Measurements from ENCODE around the gene TRIM2. TPM values are rescaled to one million over a fixed set of nuclear protein-coding genes. Genes with fewer than 3 reads are reported as not detected.

Gene TRIM2
- total RNA-seq, 2 experiments from 2014 or later = 0.20 to 0.44 TPM

GRCh38 chr4:153232768-153233167, 28.5 kb downstream of the TRIM2 start:
- ChIA-PET POLR2A (no interaction called here), CTCF (interaction anchor here (0.9 kb wide), 1 partner anchor 10 kb away, joined by 4 read pairs; no protein-coding TSS in a partner anchor)
- Mint-ChIP-seq H3K27me3 (peaks cover 16% of the 10 kb centered on the region), H3K36me3 (ENCODE audit: low read depth) (no peaks in the 10 kb centered on the region), H3K9me3 (no peaks in the 10 kb centered on the region), H3K4me3 (no peak overlapping the region), H3K4me1 (peaks cover 14% of the 10 kb centered on the region), H3K27ac (no peak overlapping the region)
- no peak for DNase-seq

- no peaks in the 10 kb centered on the region for H3K36me3 Mint-ChIP-seq (ENCODE audit: low read depth)
- no peak for DNase-seq
- H3K4me3 Mint-ChIP-seq = no peak overlapping the region
- H3K4me1 Mint-ChIP-seq = peaks cover 14% of the 10 kb centered on the region
- no peak overlapping the region for H3K27ac Mint-ChIP-seq
- ChIA-PET POLR2A (no interaction called here), CTCF (no interaction called here)
- peaks cover 16% of the 10 kb centered on the region for H3K27me3 Mint-ChIP-seq
- no peaks in the 10 kb centered on the region for H3K9me3 Mint-ChIP-seq
Observed at GRCh38 chr4:153233761-153234371, 29.6 kb downstream of the TRIM2 start.

GRCh38 chr4:153234885-153235284, 30.6 kb downstream of the TRIM2 start:
- no peak for DNase-seq
- CTCF ChIA-PET = no interaction called here
- peaks cover 16% of the 10 kb centered on the region for H3K27me3 Mint-ChIP-seq
- H3K4me1 Mint-ChIP-seq = peaks cover 14% of the 10 kb centered on the region
- H3K27ac Mint-ChIP-seq = no peak overlapping the region
- H3K9me3 Mint-ChIP-seq = no peaks in the 10 kb centered on the region
- H3K36me3 Mint-ChIP-seq (ENCODE audit: low read depth) = no peaks in the 10 kb centered on the region
- POLR2A ChIA-PET = no interaction called here
- no peak overlapping the region for H3K4me3 Mint-ChIP-seq

GRCh38 chr4:153238135-153238919, 34.1 kb downstream of the TRIM2 start:
- H3K36me3 Mint-ChIP-seq (ENCODE audit: low read depth) = no peaks in the 10 kb centered on the region
- POLR2A ChIA-PET = no interaction called here
- H3K4me1 Mint-ChIP-seq = peaks cover 6% of the 10 kb centered on the region
- H3K27me3 Mint-ChIP-seq = peaks cover 6% of the 10 kb centered on the region
- no peak overlapping the region for H3K4me3 Mint-ChIP-seq
- H3K9me3 Mint-ChIP-seq = no peaks in the 10 kb centered on the region
- CTCF ChIA-PET = no interaction called here
- no peak overlapping the region for H3K27ac Mint-ChIP-seq
- no peak for DNase-seq

- ChIA-PET POLR2A (no interaction called here), CTCF (no interaction called here)
- Mint-ChIP-seq H3K27me3 (peaks cover 5% of the 10 kb centered on the region), H3K4me1 (peaks cover under 1% of the 10 kb centered on the region), H3K4me3 (no peak overlapping the region), H3K27ac (no peak overlapping the region), H3K9me3 (no peaks in the 10 kb centered on the region), H3K36me3 (ENCODE audit: low read depth) (no peaks in the 10 kb centered on the region)
- no peak for DNase-seq
Observed at GRCh38 chr4:153239409-153239808, 35.2 kb downstream of the TRIM2 start.

GRCh38 chr4:153241295-153241694, 37.1 kb downstream of the TRIM2 start:
- Mint-ChIP-seq H3K4me1 (no peaks in the 10 kb centered on the region), H3K36me3 (ENCODE audit: low read depth) (no peaks in the 10 kb centered on the region), H3K9me3 (no peaks in the 10 kb centered on the region), H3K27ac (no peak overlapping the region), H3K4me3 (no peak overlapping the region), H3K27me3 (peaks cover 2% of the 10 kb centered on the region)
- POLR2A ChIA-PET = no interaction called here
- CTCF ChIA-PET = no interaction called here
- no peak for DNase-seq

- H3K27ac Mint-ChIP-seq = no peak overlapping the region
- no peak overlapping the region for H3K4me3 Mint-ChIP-seq
- POLR2A ChIA-PET = no interaction called here
- no peak for DNase-seq
- H3K4me1 Mint-ChIP-seq = no peaks in the 10 kb centered on the region
- peaks cover 4% of the 10 kb centered on the region for H3K27me3 Mint-ChIP-seq
- no peaks in the 10 kb centered on the region for H3K9me3 Mint-ChIP-seq
- CTCF ChIA-PET = no interaction called here
- no peaks in the 10 kb centered on the region for H3K36me3 Mint-ChIP-seq (ENCODE audit: low read depth)
Observed at GRCh38 chr4:153241970-153242838, 38.0 kb downstream of the TRIM2 start.

- CTCF ChIA-PET = no interaction called here
- Mint-ChIP-seq H3K27me3 (peaks cover 4% of the 10 kb centered on the region), H3K27ac (no peak overlapping the region), H3K4me3 (no peak overlapping the region), H3K36me3 (ENCODE audit: low read depth) (no peaks in the 10 kb centered on the region), H3K9me3 (no peaks in the 10 kb centered on the region), H3K4me1 (no peaks in the 10 kb centered on the region)
- POLR2A ChIA-PET = no interaction called here
- no peak for DNase-seq
Observed at GRCh38 chr4:153242839-153243324, 38.6 kb downstream of the TRIM2 start.

- Mint-ChIP-seq H3K27me3 (peaks cover 4% of the 10 kb centered on the region), H3K9me3 (no peaks in the 10 kb centered on the region), H3K4me1 (peaks cover 5% of the 10 kb centered on the region), H3K4me3 (no peak overlapping the region), H3K36me3 (ENCODE audit: low read depth) (no peaks in the 10 kb centered on the region), H3K27ac (no peak overlapping the region)
- CTCF ChIA-PET = no interaction called here
- POLR2A ChIA-PET = no interaction called here
- DNase-seq = no peak
Observed at GRCh38 chr4:153243468-153243867, 39.2 kb downstream of the TRIM2 start.

GRCh38 chr4:153244969-153245368, 40.7 kb downstream of the TRIM2 start:
- no peak overlapping the region for H3K27ac Mint-ChIP-seq
- H3K4me1 Mint-ChIP-seq = peaks cover 20% of the 10 kb centered on the region
- CTCF ChIA-PET = no interaction called here
- H3K9me3 Mint-ChIP-seq = no peaks in the 10 kb centered on the region
- POLR2A ChIA-PET = no interaction called here
- DNase-seq = no peak
- no peaks in the 10 kb centered on the region for H3K36me3 Mint-ChIP-seq (ENCODE audit: low read depth)
- no peak overlapping the region for H3K4me3 Mint-ChIP-seq
- H3K27me3 Mint-ChIP-seq = peaks cover 4% of the 10 kb centered on the region

GRCh38 chr4:153245775-153246174, 41.5 kb downstream of the TRIM2 start:
- no peaks in the 10 kb centered on the region for H3K36me3 Mint-ChIP-seq (ENCODE audit: low read depth)
- peaks cover 23% of the 10 kb centered on the region for H3K4me1 Mint-ChIP-seq
- no peaks in the 10 kb centered on the region for H3K9me3 Mint-ChIP-seq
- no peak for DNase-seq
- CTCF ChIA-PET = no interaction called here
- H3K27me3 Mint-ChIP-seq = peaks cover 4% of the 10 kb centered on the region
- POLR2A ChIA-PET = no interaction called here
- H3K4me3 Mint-ChIP-seq = no peak overlapping the region
- H3K27ac Mint-ChIP-seq = no peak overlapping the region

GRCh38 chr4:153246446-153247115, 42.3 kb downstream of the TRIM2 start:
- ChIA-PET POLR2A (no interaction called here), CTCF (no interaction called here)
- Mint-ChIP-seq H3K4me1 (peaks cover 23% of the 10 kb centered on the region), H3K27me3 (peaks cover 4% of the 10 kb centered on the region), H3K27ac (no peak overlapping the region), H3K36me3 (ENCODE audit: low read depth) (no peaks in the 10 kb centered on the region), H3K4me3 (no peak overlapping the region), H3K9me3 (no peaks in the 10 kb centered on the region)
- DNase-seq = no peak

- CTCF ChIA-PET = interaction anchor here (0.7 kb wide), 1 partner anchor 291 kb away, joined by 3 read pairs; no protein-coding TSS in a partner anchor
- Mint-ChIP-seq H3K9me3 (no peaks in the 10 kb centered on the region), H3K4me3 (no peak overlapping the region), H3K27me3 (peaks cover 4% of the 10 kb centered on the region), H3K27ac (no peak overlapping the region), H3K36me3 (ENCODE audit: low read depth) (no peaks in the 10 kb centered on the region), H3K4me1 (peaks cover 24% of the 10 kb centered on the region)
- no peak for DNase-seq
- POLR2A ChIA-PET = no interaction called here
Observed at GRCh38 chr4:153247116-153247490, 42.9 kb downstream of the TRIM2 start.
